Nephron (organoid): ENCODE results near the gene EDNRB.
A peak's percentile ranks its signal among the peaks of the same experiment; 100 is the strongest.
"Not testable (repeated sequence)": the region's sequence is repeated elsewhere in the genome, so short reads cannot be mapped to it uniquely, and the experiment has no call there.

Experiments
- H3K27ac Mint-ChIP-seq, 3 experiments: 2 replicates each; pipeline ENCODE4 v1.8.0; 2020; ENCODE audit warnings: mixed read lengths in 3 of 3, mild to moderate bottlenecking in 2 of 3, moderate library complexity in 1 of 3
- H3K27me3 Mint-ChIP-seq: 2 replicates; pipeline ENCODE4 v1.8.0; 2021; ENCODE audit warnings: low read depth, mild to moderate bottlenecking, moderate library complexity, mixed read lengths
- H3K36me3 Mint-ChIP-seq: 2 replicates; pipeline ENCODE4 v1.8.0; 2020; ENCODE audit warnings: low read depth, mixed read lengths
- H3K4me1 Mint-ChIP-seq: 2 replicates; pipeline ENCODE4 v1.8.0; 2020; ENCODE audit warnings: mixed read lengths
- H3K4me3 Mint-ChIP-seq, 3 experiments: 2 replicates each; pipeline ENCODE4 v1.8.0; 2020; ENCODE audit warnings: mild to moderate bottlenecking in 3 of 3, mixed read lengths in 3 of 3, moderate library complexity in 2 of 3
- H3K9me3 Mint-ChIP-seq: 2 replicates; pipeline ENCODE4 v1.8.0; 2020; ENCODE audit warnings: mixed read lengths
- TF ChIP-seq, protein P1 (sequence below), 3 experiments: fragments of 200-600 bp; sonication (generic); IDR thresholded peaks; one replicate each; pipeline ENCODE4 v1.5.0; 2021; ENCODE audit warnings: antibody characterized with exemption in 3 of 3; ENCODE audit not compliant: unreplicated experiment in 3 of 3

EDNRB gene

DNA sequence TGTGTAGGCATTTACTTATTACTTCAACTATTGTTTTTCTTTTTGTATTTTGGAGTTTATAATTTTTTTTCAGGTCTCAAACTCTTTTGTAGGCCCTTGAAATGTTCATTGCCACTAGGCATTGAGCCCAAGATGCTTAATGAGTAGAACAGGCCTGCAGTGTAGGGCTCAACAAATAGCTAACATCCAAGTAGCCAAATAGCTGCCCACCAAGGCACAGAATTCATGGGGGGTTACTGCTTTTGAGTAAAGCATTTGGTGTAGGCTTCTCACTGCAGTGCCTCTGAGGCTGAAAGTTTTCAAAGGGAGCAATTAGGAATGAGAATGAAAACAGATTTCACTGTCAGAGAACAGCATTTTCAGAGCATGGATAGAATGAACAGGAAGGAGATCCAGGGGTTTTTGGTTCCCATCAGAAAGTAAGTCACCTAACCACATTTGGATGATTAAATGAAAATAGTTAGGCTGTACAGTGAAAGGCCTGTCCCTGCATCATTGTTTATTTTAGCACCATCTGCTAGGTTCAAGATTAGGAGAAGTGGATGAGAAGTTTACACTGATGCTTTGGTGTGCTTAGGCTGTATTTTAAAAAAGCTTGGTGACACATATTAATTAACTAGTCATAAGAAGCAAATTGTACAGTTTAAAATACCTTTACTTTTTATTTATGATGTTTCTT, 61.0 kb downstream of the EDNRB start:
- H3K27ac Mint-ChIP-seq, result peak overlapping the region; percentile 38 to 75 (median 54)
- H3K27me3 Mint-ChIP-seq, result no peaks in the 10 kb centered on the region
- no peaks in the 10 kb centered on the region for H3K36me3 Mint-ChIP-seq
- no peak overlapping the region for H3K4me3 Mint-ChIP-seq
- H3K9me3 Mint-ChIP-seq, result no peaks in the 10 kb centered on the region
- peaks cover 30% of the 10 kb centered on the region for H3K4me1 Mint-ChIP-seq
- TF ChIP-seq, protein P1, sequence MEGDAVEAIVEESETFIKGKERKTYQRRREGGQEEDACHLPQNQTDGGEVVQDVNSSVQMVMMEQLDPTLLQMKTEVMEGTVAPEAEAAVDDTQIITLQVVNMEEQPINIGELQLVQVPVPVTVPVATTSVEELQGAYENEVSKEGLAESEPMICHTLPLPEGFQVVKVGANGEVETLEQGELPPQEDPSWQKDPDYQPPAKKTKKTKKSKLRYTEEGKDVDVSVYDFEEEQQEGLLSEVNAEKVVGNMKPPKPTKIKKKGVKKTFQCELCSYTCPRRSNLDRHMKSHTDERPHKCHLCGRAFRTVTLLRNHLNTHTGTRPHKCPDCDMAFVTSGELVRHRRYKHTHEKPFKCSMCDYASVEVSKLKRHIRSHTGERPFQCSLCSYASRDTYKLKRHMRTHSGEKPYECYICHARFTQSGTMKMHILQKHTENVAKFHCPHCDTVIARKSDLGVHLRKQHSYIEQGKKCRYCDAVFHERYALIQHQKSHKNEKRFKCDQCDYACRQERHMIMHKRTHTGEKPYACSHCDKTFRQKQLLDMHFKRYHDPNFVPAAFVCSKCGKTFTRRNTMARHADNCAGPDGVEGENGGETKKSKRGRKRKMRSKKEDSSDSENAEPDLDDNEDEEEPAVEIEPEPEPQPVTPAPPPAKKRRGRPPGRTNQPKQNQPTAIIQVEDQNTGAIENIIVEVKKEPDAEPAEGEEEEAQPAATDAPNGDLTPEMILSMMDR (IDR thresholded peaks at IDR 0.05; ENCODE audit: unreplicated experiment in 3 of 3), result no peak

DNA sequence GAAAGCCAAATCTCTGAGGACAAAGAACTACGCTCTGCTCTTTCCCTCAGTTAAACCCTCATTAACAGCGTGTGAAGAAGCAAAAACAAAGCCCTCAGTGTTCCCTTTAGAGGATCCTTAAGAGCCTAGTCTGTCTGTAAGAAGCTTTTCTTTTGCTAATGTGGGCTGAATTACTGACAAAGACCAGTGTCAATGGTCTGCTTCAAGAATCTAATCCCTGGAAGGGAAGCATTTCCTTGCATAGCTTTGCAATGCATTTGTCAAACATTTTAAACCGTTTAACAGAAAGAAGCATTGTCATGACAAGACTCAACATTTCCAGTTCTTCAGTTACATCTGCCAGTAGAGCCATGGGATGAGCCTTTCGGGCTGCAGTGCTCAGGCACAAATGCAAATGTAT, 64.9 kb downstream of the EDNRB start:
- Mint-ChIP-seq H3K27me3 (no peaks in the 10 kb centered on the region), H3K4me1 (no peaks in the 10 kb centered on the region), H3K9me3 (no peaks in the 10 kb centered on the region), H3K4me3 (no peak overlapping the region), H3K27ac (no peak overlapping the region), H3K36me3 (no peaks in the 10 kb centered on the region)
- TF ChIP-seq, protein P1 (IDR thresholded peaks at IDR 0.05; ENCODE audit: unreplicated experiment in 3 of 3), result no peak

DNA sequence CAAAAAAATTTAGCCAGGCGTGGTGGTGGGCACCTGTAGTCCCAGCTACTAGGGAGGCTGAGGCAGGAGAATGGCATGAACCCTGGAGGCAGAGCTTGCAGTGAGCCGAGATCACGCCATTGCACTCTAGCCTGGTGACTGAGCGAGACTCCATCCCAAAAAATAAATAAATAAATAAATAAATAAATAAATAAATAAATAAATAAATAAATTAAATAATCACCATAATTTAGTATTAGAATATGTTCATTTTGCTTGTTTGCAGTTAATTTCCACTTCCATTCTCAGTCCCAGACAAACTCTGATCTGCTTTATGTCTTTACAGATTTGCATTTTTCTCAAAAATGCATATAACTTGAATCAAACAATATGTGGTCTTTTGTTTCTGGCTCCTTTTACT, 70.6 kb downstream of the EDNRB start:
- H3K4me1 Mint-ChIP-seq, H3K36me3 Mint-ChIP-seq, H3K9me3 Mint-ChIP-seq, H3K27ac Mint-ChIP-seq, H3K4me3 Mint-ChIP-seq, H3K27me3 Mint-ChIP-seq: not testable (repeated sequence)

DNA sequence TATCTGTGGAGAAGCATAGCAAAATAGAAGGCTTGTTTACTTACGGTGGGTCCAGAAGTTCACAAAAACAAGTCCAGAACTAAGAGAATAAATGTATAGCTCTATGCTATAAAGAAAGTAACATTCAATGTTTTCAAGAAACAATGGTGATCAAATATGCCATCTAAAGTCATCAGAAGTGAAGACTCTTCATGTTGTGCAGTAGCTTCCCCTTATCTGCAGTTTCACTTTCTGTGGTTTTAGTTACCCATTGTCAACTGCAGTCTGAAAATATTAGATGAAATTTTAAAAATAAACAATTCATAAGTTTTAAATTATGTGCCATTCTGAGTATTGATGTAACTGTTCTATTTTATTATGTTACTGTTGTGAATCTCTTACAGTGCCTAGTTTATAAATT, 72.5 kb downstream of the EDNRB start:
- Mint-ChIP-seq H3K4me1 (no peaks in the 10 kb centered on the region), H3K4me3 (no peak overlapping the region), H3K36me3 (no peaks in the 10 kb centered on the region), H3K27ac (no peak overlapping the region), H3K9me3 (peaks cover 3% of the 10 kb centered on the region), H3K27me3 (no peaks in the 10 kb centered on the region)
- TF ChIP-seq, protein P1 (IDR thresholded peaks at IDR 0.05; ENCODE audit: unreplicated experiment in 3 of 3), result no peak
